Skeletal muscle satellite cell (primary cell): ENCODE data around the gene ETNK1.
"Not testable (repeated sequence)": the region's sequence is repeated elsewhere in the genome, so short reads cannot be mapped to it uniquely, and the experiment has no call there.

Source experiments
- H3K27me3 ChIP-seq: 2 replicates; pipeline ENCODE4 v1.7.0; 2013; ENCODE audit warnings: low read length; ENCODE audit not compliant: control insufficient read depth, insufficient read depth
- H3K36me3 ChIP-seq: 2 replicates; pipeline ENCODE4 v1.7.0; 2013; ENCODE audit warnings: mild to moderate bottlenecking, control low read depth, low read length; ENCODE audit not compliant: insufficient read depth
- H3K4me1 ChIP-seq: 2 replicates; pipeline ENCODE4 v1.7.0; 2013; ENCODE audit warnings: low read length; ENCODE audit not compliant: control insufficient read depth, insufficient read depth
- H3K4me2 ChIP-seq: 2 replicates; pipeline ENCODE4 v1.7.0; 2013; ENCODE audit warnings: mild to moderate bottlenecking, low read length
- H3K4me3 ChIP-seq: 2 replicates; pipeline ENCODE4 v1.7.0; 2013; ENCODE audit warnings: low read length
- H3K9ac ChIP-seq: 2 replicates; pipeline ENCODE4 v1.7.0; 2013; ENCODE audit warnings: mild to moderate bottlenecking, low read depth, low read length, moderate library complexity
- H3K9me3 ChIP-seq: replicated peaks from 2 replicates; pipeline ENCODE4 v1.7.0; 2013; ENCODE audit warnings: mild to moderate bottlenecking, control low read depth, low read length

ETNK1 gene

DNA sequence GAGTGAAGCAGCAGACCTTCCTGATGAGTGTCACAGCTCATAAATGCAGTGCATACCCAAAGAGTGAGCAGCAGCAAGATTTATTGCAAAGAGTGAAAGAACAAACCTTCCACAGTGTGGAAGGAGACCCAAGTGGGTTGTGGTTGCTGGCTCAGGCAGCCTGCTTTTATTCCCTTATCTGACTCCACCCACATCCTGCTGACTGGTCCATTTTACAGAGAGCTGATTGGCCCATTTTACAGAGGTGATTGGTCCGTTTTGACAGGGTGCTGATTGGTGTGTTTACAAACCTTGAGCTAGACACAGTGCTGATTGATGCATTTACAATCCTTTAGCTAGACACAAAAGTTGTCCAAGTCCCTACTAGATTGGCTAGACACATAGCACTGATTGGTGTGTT lies 67.5 kb downstream of the ETNK1 start:
- H3K27me3 ChIP-seq, H3K4me3 ChIP-seq, H3K4me2 ChIP-seq, H3K9me3 ChIP-seq, H3K4me1 ChIP-seq, H3K9ac ChIP-seq, H3K36me3 ChIP-seq: not testable (repeated sequence)

DNA sequence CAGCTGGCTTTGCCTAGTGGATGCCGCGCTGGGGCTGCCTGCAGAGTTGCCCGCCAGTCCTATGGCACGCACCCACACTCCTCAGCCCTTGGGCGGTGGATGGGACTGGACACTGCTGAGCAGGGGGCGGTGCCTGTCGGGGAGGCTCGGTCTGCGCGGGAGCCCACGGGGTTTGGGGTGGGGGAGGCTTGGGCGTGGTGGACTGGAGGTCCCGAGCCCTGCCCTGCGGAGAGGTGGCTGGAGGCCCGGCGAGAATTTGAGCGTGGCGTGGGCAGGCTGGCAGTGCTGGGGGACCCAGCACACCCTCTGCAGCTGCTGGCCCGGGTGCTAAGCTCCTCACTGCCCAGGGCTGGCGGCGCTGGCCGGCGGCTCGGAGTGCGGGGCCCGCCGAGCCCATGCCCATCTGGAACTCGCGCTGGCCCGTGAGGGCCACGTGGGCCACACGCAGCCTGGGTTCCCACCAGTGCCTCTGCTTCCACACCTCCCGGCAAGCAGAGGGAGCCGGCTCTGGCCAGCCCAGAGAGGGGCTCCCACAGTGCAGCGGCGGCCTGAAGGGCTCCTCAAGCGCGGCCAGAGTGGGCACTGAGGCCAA lies 68.1 kb downstream of the ETNK1 start:
- Histone ChIP-seq H3K27me3 (no peaks in the 10 kb centered on the region), H3K9me3 (no peaks in the 10 kb centered on the region), H3K4me1 (peaks cover 2% of the 10 kb centered on the region), H3K9ac (no peak overlapping the region), H3K36me3 (peaks cover 9% of the 10 kb centered on the region), H3K4me3 (no peak overlapping the region), H3K4me2 (no peak overlapping the region)

- Histone ChIP-seq H3K4me1 (peaks cover 7% of the 10 kb centered on the region), H3K36me3 (no peaks in the 10 kb centered on the region), H3K9me3 (no peaks in the 10 kb centered on the region), H3K4me3 (no peak overlapping the region), H3K4me2 (no peak overlapping the region), H3K27me3 (no peaks in the 10 kb centered on the region), H3K9ac (no peak overlapping the region)
These were observed 73.6 kb downstream of the ETNK1 start for GRCh38 chr12:22698576-22698975.

DNA sequence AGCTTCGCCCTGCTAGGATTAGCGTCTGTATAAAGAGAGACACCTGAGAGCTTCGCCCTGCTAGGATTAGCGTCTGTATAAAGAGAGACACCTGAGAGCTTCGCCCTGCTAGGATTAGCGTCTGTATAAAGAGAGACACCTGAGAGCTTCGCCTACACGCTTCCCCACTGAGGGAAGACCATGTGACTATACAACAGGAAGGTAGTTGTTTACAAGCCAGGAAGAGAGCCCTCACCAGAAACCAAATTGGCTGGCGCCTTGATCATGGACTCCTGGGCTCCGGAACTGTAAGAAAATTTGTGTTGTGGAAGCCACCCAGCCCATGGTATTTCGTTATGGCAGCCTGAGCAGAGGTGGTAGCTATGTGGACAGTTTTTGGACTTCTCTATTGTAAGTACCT lies 74.7 kb downstream of the ETNK1 start:
- H3K27me3 ChIP-seq, H3K4me2 ChIP-seq, H3K4me3 ChIP-seq, H3K9ac ChIP-seq, H3K4me1 ChIP-seq, H3K36me3 ChIP-seq, H3K9me3 ChIP-seq: not testable (repeated sequence)

GRCh38 chr12:22700106-22700505 lies 75.1 kb downstream of the ETNK1 start:
- Histone ChIP-seq H3K4me2 (no peak overlapping the region), H3K36me3 (no peaks in the 10 kb centered on the region), H3K27me3 (no peaks in the 10 kb centered on the region), H3K9ac (no peak overlapping the region), H3K9me3 (no peaks in the 10 kb centered on the region), H3K4me1 (peaks cover 7% of the 10 kb centered on the region), H3K4me3 (no peak overlapping the region)

DNA sequence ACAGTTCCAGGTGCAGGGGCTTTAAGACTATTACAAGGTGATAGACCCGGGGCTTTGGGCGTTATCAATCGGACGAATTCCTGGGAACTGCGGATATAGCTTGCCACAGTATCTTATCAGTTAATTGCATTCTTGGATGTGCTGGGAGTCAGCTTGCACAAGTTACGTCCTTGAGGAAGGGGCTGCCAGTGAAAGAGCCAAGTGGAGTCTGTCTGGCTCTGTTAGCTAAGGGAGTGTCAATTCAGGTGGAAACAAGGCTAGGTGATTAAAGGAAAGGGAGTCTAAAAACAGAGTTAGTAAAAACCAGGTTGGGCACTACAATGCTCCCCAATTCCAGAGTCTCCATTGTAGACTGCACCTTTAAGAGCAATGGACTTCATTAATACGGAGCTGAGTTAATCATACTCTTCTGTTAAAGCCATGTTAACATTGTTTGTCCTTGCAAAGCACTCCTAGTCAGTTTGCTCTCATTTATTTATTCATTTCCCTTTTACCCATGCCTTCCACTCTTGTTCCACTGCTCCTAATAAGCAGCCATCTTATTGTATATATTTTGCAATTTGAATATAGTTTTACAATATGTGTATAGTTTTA lies 76.3 kb downstream of the ETNK1 start:
- H3K9me3 ChIP-seq, H3K9ac ChIP-seq, H3K36me3 ChIP-seq, H3K27me3 ChIP-seq, H3K4me2 ChIP-seq, H3K4me3 ChIP-seq, H3K4me1 ChIP-seq: not testable (repeated sequence)

GRCh38 chr12:22702690-22703089 lies 77.7 kb downstream of the ETNK1 start:
- Histone ChIP-seq H3K27me3 (no peaks in the 10 kb centered on the region), H3K4me1 (peaks cover 7% of the 10 kb centered on the region), H3K9me3 (no peaks in the 10 kb centered on the region), H3K4me2 (no peak overlapping the region), H3K9ac (no peak overlapping the region), H3K4me3 (no peak overlapping the region), H3K36me3 (no peaks in the 10 kb centered on the region)

- no peak overlapping the region for H3K4me2 ChIP-seq
- no peak overlapping the region for H3K9ac ChIP-seq
- H3K4me1 ChIP-seq, result no peaks in the 10 kb centered on the region
- H3K4me3 ChIP-seq, result no peak overlapping the region
- H3K9me3 ChIP-seq, result no peaks in the 10 kb centered on the region
- H3K27me3 ChIP-seq, result no peaks in the 10 kb centered on the region
- no peaks in the 10 kb centered on the region for H3K36me3 ChIP-seq
These were observed 84.3 kb downstream of the ETNK1 start for GRCh38 chr12:22709292-22709691.

- Histone ChIP-seq H3K4me2 (no peak overlapping the region), H3K9me3 (no peaks in the 10 kb centered on the region), H3K9ac (no peak overlapping the region), H3K27me3 (no peaks in the 10 kb centered on the region), H3K4me3 (no peak overlapping the region), H3K36me3 (no peaks in the 10 kb centered on the region), H3K4me1 (no peaks in the 10 kb centered on the region)
These were observed 87.1 kb downstream of the ETNK1 start for GRCh38 chr12:22712083-22712482.

GRCh38 chr12:22715254-22715653 lies 90.3 kb downstream of the ETNK1 start:
- H3K9ac ChIP-seq, result no peak overlapping the region
- no peaks in the 10 kb centered on the region for H3K9me3 ChIP-seq

DNA sequence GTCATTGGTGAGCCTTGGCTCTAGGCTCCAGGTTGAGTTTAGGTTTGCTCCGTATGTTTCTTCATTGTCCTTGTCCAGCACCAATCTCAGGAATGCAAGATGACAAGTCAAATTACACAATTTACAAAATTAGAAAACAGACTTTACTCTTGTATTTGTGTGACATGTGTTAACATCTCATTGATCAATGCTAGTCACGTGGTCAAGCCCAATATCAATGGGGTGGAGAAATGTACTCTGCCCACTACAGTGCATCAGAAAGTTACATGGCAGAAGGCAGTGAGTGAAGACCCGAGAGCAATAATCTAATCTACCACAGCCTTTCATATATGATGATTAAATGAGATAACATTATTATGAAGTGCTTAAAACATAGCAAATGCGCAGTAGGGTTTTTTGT lies 94.8 kb downstream of the ETNK1 start:
- H3K4me1 ChIP-seq, result no peaks in the 10 kb centered on the region
- H3K4me3 ChIP-seq, result no peak overlapping the region
- H3K27me3 ChIP-seq, result no peaks in the 10 kb centered on the region
- no peak overlapping the region for H3K9ac ChIP-seq
- H3K4me2 ChIP-seq, result no peak overlapping the region
- H3K36me3 ChIP-seq, result no peaks in the 10 kb centered on the region
- H3K9me3 ChIP-seq, result no peaks in the 10 kb centered on the region

More at GRCh38 chr12:22715254-22715653, 90.3 kb downstream of the ETNK1 start:
- no peaks in the 10 kb centered on the region for H3K4me1 ChIP-seq
- no peaks in the 10 kb centered on the region for H3K36me3 ChIP-seq
- no peak overlapping the region for H3K4me2 ChIP-seq
- H3K4me3 ChIP-seq, result no peak overlapping the region
- no peaks in the 10 kb centered on the region for H3K27me3 ChIP-seq

GRCh38 chr12:22722081-22722480 lies 97.1 kb downstream of the ETNK1 start:
- no peaks in the 10 kb centered on the region for H3K36me3 ChIP-seq
- H3K4me3 ChIP-seq, result no peak overlapping the region

More at GRCh38 chr12:22722081-22722480, 97.1 kb downstream of the ETNK1 start:
- H3K4me2 ChIP-seq, result no peak overlapping the region
- H3K27me3 ChIP-seq, result no peaks in the 10 kb centered on the region
- no peak overlapping the region for H3K9ac ChIP-seq
- H3K4me1 ChIP-seq, result no peaks in the 10 kb centered on the region
- H3K9me3 ChIP-seq, result no peaks in the 10 kb centered on the region
